Measurements from ENCODE around the gene RBFA. TPM values are rescaled to one million over a fixed set of nuclear protein-coding genes. Genes with fewer than 3 reads are reported as not detected.
A peak's percentile ranks its signal among the peaks of the same experiment; 100 is the strongest.

RBFA gene
- total and polyA plus RNA-seq, 2 of the 13 experiments (the other 11 are each of a cell fraction or from before 2014, with no cell fraction given): 29.7 to 42.4 TPM

DNA sequence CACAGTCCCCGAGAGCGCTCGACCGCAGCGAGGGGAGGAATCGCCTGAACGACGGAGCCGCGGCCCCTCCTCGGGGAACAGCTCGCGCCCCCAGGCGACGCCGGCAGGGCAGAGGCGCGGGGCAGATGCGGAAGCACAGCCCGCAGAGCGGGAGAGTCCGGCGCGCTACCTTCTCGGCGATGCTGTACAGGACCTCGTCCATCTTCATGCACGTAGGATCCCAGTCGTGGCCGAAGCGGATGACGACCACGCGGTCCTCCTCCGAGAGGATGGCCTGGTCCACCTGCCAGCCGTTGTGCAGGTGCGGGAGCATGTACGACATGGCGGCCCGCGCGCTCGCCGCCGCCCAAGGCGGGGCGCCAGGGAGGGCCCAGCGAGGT, 46.2 kb upstream of the RBFA start (continued):
- TF ChIP-seq, protein P1, sequence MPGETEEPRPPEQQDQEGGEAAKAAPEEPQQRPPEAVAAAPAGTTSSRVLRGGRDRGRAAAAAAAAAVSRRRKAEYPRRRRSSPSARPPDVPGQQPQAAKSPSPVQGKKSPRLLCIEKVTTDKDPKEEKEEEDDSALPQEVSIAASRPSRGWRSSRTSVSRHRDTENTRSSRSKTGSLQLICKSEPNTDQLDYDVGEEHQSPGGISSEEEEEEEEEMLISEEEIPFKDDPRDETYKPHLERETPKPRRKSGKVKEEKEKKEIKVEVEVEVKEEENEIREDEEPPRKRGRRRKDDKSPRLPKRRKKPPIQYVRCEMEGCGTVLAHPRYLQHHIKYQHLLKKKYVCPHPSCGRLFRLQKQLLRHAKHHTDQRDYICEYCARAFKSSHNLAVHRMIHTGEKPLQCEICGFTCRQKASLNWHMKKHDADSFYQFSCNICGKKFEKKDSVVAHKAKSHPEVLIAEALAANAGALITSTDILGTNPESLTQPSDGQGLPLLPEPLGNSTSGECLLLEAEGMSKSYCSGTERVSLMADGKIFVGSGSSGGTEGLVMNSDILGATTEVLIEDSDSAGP (CRISPR knock-in tag; IDR thresholded peaks at IDR 0.05; ENCODE audit: borderline replicate concordance): peak; percentile 70; the same call in 1 of the 2 replicates
- TF ChIP-seq ZNF564 (CRISPR knock-in tag; IDR thresholded peaks at IDR 0.05) (no peak), PITX1 (CRISPR knock-in tag; IDR thresholded peaks at IDR 0.05) (peak; percentile 40; the same call in 1 of the 2 replicates), GABPB1 (CRISPR knock-in tag; IDR thresholded peaks at IDR 0.05) (peak; percentile 42; the same call in 1 of the 2 replicates), GZF1 (CRISPR knock-in tag; IDR thresholded peaks at IDR 0.05) (peak; percentile 37; the same call in 1 of the 2 replicates), ZNF782 (CRISPR knock-in tag; IDR thresholded peaks at IDR 0.05; ENCODE audit: borderline replicate concordance) (0 out of 2 replicates have a peak, but pooled peaks have one; percentile 44), ZNF253 (CRISPR knock-in tag; IDR thresholded peaks at IDR 0.05; ENCODE audit: borderline replicate concordance) (no peak), ZNF704 (CRISPR knock-in tag; IDR thresholded peaks at IDR 0.05; ENCODE audit: borderline replicate concordance) (peak; percentile 54; the same call in 1 of the 2 replicates), NONO (IDR thresholded peaks at IDR 0.05) (no peak), NONO (CRISPR knock-in tag; conservative IDR thresholded peaks at IDR 0.05) (0 out of 2 replicates have a peak, but pooled peaks have one; percentile 48), IRX3 (CRISPR knock-in tag; IDR thresholded peaks at IDR 0.05; ENCODE audit: borderline replicate concordance, low read depth) (peak; percentile 88; the same call in 1 of the 2 replicates), ZNF768 (CRISPR knock-in tag; IDR thresholded peaks at IDR 0.05) (peak; percentile 46; the same call in 1 of the 2 replicates), SRY (CRISPR knock-in tag; IDR thresholded peaks at IDR 0.05) (peak; percentile 4; the same call in 1 of the 2 replicates), MLLT10 (CRISPR knock-in tag; IDR thresholded peaks at IDR 0.05) (no peak), TMF1 (CRISPR knock-in tag; IDR thresholded peaks at IDR 0.05; ENCODE audit: low read depth) (peak; percentile 78), ZFX (CRISPR knock-in tag; IDR thresholded peaks at IDR 0.05; ENCODE audit: low read depth) (peak; percentile 85; the same call in 1 of the 2 replicates), SIX4 (CRISPR knock-in tag; IDR thresholded peaks at IDR 0.05) (0 out of 2 replicates have a peak, but pooled peaks have one; percentile 4), ZNF343 (CRISPR knock-in tag; IDR thresholded peaks at IDR 0.05) (peak; percentile 82; the same call in 1 of the 2 replicates)
- TF ChIP-seq, protein P2, sequence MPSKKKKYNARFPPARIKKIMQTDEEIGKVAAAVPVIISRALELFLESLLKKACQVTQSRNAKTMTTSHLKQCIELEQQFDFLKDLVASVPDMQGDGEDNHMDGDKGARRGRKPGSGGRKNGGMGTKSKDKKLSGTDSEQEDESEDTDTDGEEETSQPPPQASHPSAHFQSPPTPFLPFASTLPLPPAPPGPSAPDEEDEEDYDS (CRISPR knock-in tag; IDR thresholded peaks at IDR 0.05): no peak
- TF ChIP-seq, protein P3, sequence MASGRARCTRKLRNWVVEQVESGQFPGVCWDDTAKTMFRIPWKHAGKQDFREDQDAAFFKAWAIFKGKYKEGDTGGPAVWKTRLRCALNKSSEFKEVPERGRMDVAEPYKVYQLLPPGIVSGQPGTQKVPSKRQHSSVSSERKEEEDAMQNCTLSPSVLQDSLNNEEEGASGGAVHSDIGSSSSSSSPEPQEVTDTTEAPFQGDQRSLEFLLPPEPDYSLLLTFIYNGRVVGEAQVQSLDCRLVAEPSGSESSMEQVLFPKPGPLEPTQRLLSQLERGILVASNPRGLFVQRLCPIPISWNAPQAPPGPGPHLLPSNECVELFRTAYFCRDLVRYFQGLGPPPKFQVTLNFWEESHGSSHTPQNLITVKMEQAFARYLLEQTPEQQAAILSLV (CRISPR knock-in tag; IDR thresholded peaks at IDR 0.05; ENCODE audit: borderline replicate concordance): peak; percentile 48; the same call in 1 of the 2 replicates

Measured in HepG2 (cell line).